ENCODE results near the gene SMAD5. TPM values are rescaled to one million over a fixed set of nuclear protein-coding genes. Genes with fewer than 3 reads are reported as not detected.

SMAD5 gene
- total and polyA plus RNA-seq, 2 of the 4 experiments (the other 2 are of a cell fraction), result 37.4 to 101 TPM

- no peaks in the 10 kb centered on the region for H3K27me3 ChIP-seq (ENCODE audit: control insufficient read depth, insufficient read depth, low read length)
- no peak overlapping the region for H4K5ac ChIP-seq (ENCODE audit: low read depth, low read length)
- no peak for ATAC-seq (ENCODE audit: low read depth)
- no peak overlapping the region for H3K27ac ChIP-seq (ENCODE audit: insufficient read depth, low read length)
- TF ChIP-seq SMC3 (IDR thresholded peaks at IDR 0.05; ENCODE audit: low read depth, low read length) (no peak), FOS (IDR thresholded peaks at IDR 0.05; ENCODE audit: low read depth, low read length) (no peak), MXI1 (IDR thresholded peaks at IDR 0.05; ENCODE audit: borderline replicate concordance, low read depth, low read length) (no peak), RCOR1 (IDR thresholded peaks at IDR 0.05; ENCODE audit: insufficient replicate concordance, low read length) (no peak), RFX5 (IDR thresholded peaks at IDR 0.05; ENCODE audit: low read depth, low read length) (no peak), ELK1 (IDR thresholded peaks at IDR 0.05; ENCODE audit: borderline replicate concordance, low read depth, low read length) (no peak), CHD1 (IDR thresholded peaks at IDR 0.05; ENCODE audit: low read depth, low read length) (no peak), MAFK (IDR thresholded peaks at IDR 0.05; ENCODE audit: low read depth, low read length) (no peak), RAD21 (IDR thresholded peaks at IDR 0.05; ENCODE audit: low read length) (no peak), NFE2L2 (IDR thresholded peaks at IDR 0.05; ENCODE audit: low read depth, low read length) (no peak), CEBPB (IDR thresholded peaks at IDR 0.05; ENCODE audit: low read depth, low read length) (no peak), CTCF (conservative IDR thresholded peaks at IDR 0.05; ENCODE audit: low read depth, low read length) (no peak), POLR2A (IDR thresholded peaks at IDR 0.05; ENCODE audit: low read depth, low read length) (no peak)
- no peak overlapping the region for H2BK20ac ChIP-seq (ENCODE audit: low read depth, low read length)
- no peak for DNase-seq
- H3K79me1 ChIP-seq (ENCODE audit: low read depth in 1 of 2, low read length in 2 of 2), result peaks cover 13 to 25% of the 10 kb centered on the region in 2 experiments
- no peaks in the 10 kb centered on the region for H3K9me3 ChIP-seq (ENCODE audit: control insufficient read depth, insufficient read depth, low read length)
- H2BK120ac ChIP-seq (ENCODE audit: low read depth, low read length), result no peak overlapping the region
- H3K9me1 ChIP-seq (ENCODE audit: insufficient read depth, low read length), result no peaks in the 10 kb centered on the region
- dilution Hi-C loops (cut with HindIII; ENCODE audit: low sequenced_read_pairs, unreplicated experiment) (no loop called here), in situ Hi-C loops (cut with MboI; ENCODE audit: low sequenced_read_pairs) (no loop called here), intact Hi-C loops (cut with micrococcal nuclease) (no loop called here)
- no peak overlapping the region for H3K9ac ChIP-seq (ENCODE audit: low read depth, low read length)
- H3K56ac ChIP-seq (ENCODE audit: extremely low read depth, insufficient read depth, low read length), result no peak overlapping the region
- no peak overlapping the region for H3K4me3 ChIP-seq (ENCODE audit: insufficient read depth, low read depth, low read length)
- H3K18ac ChIP-seq (ENCODE audit: low read depth, low read length), result no peak overlapping the region
- no TSS peak for BruUV-seq (replicated peaks)
- no peak overlapping the region for H4K8ac ChIP-seq (ENCODE audit: low read depth in 2 of 2, low read length in 2 of 2)
- no peak overlapping the region for H3K23ac ChIP-seq (ENCODE audit: low read depth, low read length)
- H4K91ac ChIP-seq (ENCODE audit: insufficient read depth, low read depth, low read length), result no peak overlapping the region
- no peak overlapping the region for H3K4ac ChIP-seq (ENCODE audit: low read depth, low read length)
- no peaks in the 10 kb centered on the region for H3K4me1 ChIP-seq (ENCODE audit: control insufficient read depth, insufficient read depth, low read length)
- no peak overlapping the region for H2AFZ ChIP-seq (replicated peaks; ENCODE audit: low read length, poor library complexity)
- H2AK9ac ChIP-seq (replicated peaks; ENCODE audit: low read depth, low read length, poor library complexity), result no peak overlapping the region
- H3K36me3 ChIP-seq (ENCODE audit: control insufficient read depth, insufficient read depth, low read length), result peaks cover 12% of the 10 kb centered on the region
- H2BK15ac ChIP-seq (ENCODE audit: low read depth, low read length), result no peak overlapping the region
- POLR2A ChIA-PET (ENCODE audit: unreplicated experiment), result no interaction called here
- WGBS, 2 experiments (ENCODE audit: extremely low coverage in 2 of 2, insufficient read length in 1 of 2), result 100% methylated on average over 1 of the region's 3 CpGs; no CpG with 5 or more reads in 1 of the 2 experiments
- no peak overlapping the region for H3K14ac ChIP-seq (replicated peaks; ENCODE audit: low read depth, low read length)
- peaks cover 4% of the 10 kb centered on the region; the same call in 1 of the 2 replicates for H4K20me1 ChIP-seq (ENCODE audit: insufficient read depth, low read length)
- CTCF ChIA-PET, result no interaction called here
- no peak overlapping the region for H2AK5ac ChIP-seq (ENCODE audit: low read depth, low read length)
- no peak overlapping the region for H2BK5ac ChIP-seq (ENCODE audit: low read depth, low read length, poor library complexity, severe bottlenecking)
- H3K4me2 ChIP-seq (ENCODE audit: low read depth, low read length), result no peak overlapping the region
These were observed 36.6 kb downstream of the SMAD5 start for GRCh38 chr5:136169218-136169617.
